ENCODE data around the gene GRM4.

The GRM4 gene

DNA sequence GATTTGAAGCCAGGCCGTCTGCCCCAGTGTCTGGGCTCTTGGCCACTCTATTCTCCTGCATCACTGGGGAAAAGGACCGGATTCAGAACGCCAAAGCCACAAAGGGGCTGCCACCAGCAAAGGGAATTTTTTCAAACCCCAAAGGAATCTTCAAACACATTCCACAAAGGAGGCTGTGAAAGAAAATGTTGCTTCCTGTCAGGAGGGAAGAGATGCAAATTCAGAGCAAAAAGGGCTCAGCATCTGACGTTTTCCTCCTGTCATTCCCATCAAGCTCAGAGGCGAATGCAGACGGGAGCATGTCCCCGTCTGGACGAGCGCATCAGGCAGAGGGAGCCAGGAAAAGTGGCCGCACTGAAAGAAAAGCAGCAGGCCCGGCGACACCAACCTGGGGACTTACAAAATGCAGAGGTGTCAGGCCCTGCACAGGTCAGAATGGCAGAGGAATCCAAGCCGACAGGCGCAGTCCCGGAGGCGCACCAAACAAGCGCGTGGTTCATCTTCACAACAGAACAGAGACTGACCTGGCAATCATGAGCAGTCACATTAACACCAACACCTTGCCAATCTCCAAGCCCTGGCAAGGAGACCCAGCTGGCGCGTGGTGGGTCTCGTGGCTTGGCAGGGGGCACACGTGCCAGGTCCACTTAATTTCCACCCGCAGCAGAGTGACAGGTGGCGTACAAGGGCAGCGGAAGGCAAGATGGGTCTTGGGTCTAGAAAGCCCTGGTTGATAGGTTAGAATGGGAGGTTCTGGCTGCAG lies 62.8 kb downstream of the GRM4 start:
- no peak for DNase-seq

DNA sequence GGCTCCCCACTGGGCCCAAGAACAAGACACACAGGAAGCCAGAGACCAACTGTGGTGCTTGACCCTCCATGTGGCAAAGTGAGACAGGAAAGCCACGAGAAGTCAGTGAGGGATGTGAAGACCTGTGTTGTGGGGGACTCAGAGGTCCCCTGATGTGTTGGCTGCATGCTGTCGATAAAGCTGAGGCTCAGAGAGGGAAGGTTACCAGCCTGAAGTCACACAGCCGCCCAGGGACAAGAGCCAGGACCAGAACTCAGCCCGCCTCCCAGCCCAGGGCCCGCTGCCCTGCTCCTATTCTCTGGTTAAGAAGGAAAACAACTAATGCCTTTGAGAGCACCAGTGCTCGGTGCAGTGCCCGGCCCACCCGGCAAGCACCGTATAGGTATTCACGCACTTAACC lies 63.5 kb downstream of the GRM4 start:
- no peak for DNase-seq

DNA sequence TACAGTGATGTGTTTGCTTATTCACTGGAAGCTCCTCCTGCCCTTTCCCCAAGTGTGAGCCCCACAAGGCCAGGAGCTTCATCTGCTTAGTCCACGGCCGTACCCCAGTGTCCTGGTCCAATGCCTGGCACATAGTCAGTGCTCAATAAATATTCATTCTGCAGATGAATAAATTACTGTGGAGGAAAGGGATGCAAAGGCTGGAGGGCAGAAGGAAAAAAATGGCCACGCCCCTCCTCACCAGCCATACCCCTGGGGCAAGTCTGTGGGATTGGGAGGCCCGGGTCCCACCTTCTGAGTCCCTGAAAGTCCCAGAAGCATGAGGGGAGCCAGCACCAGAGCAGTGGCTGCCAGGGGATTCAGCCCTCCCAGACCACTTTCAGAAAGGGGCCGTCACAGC lies 65.5 kb downstream of the GRM4 start:
- DNase-seq: no peak

GRCh38 chr6:34079899-34080298 lies 66.0 kb downstream of the GRM4 start:
- no peak for DNase-seq

- DNase-seq: no peak
Measured at GRCh38 chr6:34075906-34076305, 70.0 kb downstream of the GRM4 start.

- no peak for DNase-seq
Measured at GRCh38 chr6:34074064-34074742, 71.7 kb downstream of the GRM4 start.

DNA sequence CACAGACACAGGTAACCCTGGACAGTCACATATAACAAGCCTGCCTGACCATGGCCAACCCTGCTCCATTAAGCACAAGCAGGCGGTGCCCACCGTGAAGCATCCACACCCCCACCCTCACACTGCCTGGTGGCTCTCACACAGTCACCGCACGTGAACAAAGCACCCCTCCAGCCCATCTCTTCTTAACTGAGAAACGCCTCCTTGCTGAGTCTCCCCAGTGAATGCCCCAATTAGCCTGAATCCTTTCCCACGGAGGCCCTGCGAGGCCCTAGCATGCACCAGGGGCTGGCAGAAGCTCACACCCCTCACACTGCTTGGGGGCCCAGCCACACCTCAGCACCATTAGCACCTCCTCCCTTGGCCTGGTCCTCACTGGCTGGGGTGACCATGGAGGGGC lies 72.3 kb downstream of the GRM4 start:
- DNase-seq: no peak

GRCh38 chr6:34072727-34073126 lies 73.2 kb downstream of the GRM4 start:
- DNase-seq: no peak

- no peak for DNase-seq
Measured at GRCh38 chr6:34071884-34072379, 74.0 kb downstream of the GRM4 start.

DNA sequence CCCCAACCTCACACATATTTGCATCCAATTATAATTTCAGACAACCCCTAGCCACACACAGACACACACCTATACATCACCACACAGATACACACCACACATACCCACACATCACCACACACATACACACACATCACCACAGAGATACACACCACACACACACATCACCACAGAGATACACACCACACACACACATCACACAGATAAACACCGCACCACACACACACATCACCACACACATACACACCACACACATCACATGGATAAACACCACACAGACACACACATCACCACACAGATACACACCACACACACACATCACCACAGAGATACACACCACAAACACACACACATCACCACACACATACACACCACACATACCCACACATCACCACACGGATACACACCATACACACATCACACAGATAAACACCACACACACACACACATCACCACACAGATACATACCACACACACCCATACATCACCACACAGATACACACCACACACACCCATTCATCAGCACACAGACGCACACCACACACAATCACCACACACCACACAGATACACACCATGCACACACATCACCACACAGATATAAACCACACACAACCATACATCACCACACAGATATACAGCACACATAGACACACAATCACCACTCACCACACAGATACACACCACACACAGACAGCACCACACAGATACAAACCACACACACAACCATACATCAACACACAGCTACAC lies 74.6 kb downstream of the GRM4 start:
- no peak for DNase-seq

DNA sequence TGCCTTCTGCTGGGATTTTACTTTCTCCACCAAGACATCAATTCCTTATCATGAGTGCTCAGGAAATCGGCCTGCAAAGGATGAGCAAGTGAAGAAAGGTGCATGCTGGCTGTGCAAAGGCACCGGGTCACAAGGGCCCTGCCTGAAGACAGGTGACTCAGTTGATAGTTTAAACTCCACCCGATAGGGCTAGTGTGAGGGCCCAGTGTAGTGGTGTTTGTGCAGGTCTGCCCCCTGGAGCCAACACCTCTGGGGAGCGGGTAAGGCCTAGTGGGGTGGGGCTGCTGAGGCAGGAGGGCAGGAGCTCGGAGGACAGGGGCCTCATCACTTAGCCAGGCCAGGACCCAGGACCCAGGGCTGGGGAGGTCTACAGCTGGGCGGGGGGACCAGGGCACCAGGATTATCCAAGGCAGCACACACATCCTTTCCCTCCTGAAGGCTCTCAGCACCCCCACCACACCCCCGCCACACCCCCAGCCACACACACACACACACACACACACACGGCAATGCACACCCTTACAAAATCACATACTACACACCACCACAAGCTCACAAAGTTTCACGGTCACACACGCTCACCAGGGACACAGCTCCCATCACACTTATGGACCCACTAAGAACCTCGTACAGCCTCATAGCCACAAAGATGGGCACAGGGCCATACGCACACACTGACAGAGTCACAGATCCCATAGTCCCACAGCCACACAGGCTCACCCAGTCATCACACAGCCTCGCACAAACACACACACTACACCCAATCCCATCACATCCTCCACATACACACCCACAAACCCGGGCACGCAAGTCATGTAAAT lies 75.4 kb downstream of the GRM4 start:
- no peak for DNase-seq

- DNase-seq: no peak
Measured at GRCh38 chr6:34068462-34069044, 77.3 kb downstream of the GRM4 start.

GRCh38 chr6:34067814-34068213 lies 78.1 kb downstream of the GRM4 start:
- DNase-seq: no peak

GRCh38 chr6:34066772-34067770 lies 78.8 kb downstream of the GRM4 start:
- DNase-seq: no peak

GRCh38 chr6:34066218-34066571 lies 79.7 kb downstream of the GRM4 start:
- DNase-seq: no peak

DNA sequence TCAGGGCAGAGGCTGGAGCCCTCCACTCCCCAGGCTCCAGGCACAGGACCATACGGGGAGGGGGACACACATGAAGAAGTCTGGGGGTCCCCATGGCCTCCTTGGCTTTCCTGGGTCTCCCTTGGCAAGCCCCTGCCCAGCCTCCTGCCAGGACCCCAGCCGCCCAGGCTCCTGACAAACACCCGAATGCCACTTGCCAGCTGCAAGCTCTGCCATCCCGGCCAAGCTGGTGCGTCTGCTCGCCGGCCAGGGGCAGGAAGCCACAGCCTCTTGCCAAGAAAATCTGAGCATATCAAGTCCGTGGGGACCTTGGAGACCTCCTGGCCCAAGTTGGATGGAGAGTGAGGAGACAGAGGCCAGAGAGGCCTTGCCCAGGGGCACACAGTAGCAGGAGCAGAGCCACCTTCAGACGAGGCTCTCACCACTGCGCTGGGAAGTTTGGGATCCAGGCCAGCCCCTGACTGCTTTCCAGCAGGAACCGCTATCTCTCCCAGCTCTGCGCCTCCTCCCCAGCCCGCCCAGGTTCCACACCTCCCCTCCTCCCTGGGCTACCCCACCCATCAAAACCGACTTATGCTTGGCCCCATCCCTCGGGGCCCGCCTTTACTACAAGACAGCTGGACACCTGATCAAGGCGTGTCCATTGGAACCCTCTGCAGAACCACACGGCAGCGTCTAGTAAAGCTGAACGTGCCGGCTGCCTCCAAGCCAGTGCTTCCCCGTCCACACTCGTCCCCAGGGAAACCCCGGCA lies 80.2 kb downstream of the GRM4 start:
- no peak for DNase-seq

DNA sequence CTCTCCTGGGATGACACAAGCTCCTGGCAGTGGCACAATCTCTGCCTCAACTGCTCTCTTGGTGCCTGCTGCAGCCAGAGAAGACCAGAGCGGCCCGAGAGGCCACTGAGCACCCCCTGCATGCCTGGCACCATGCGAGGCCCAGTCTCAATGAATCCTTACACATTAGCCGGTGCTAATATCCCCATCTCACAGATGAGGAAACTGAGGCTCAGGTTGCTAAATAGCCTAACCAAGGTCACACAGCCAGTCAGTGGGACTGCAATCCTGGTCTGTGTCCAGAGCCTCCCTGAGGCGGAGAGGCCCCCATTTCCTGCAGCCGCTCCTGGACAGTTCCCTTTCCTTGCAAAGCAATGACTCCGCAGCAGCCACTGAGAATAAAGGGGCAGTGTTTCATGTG lies 81.2 kb downstream of the GRM4 start:
- DNase-seq: no peak

GRCh38 chr6:34063651-34064050 lies 82.2 kb downstream of the GRM4 start:
- DNase-seq: no peak

DNA sequence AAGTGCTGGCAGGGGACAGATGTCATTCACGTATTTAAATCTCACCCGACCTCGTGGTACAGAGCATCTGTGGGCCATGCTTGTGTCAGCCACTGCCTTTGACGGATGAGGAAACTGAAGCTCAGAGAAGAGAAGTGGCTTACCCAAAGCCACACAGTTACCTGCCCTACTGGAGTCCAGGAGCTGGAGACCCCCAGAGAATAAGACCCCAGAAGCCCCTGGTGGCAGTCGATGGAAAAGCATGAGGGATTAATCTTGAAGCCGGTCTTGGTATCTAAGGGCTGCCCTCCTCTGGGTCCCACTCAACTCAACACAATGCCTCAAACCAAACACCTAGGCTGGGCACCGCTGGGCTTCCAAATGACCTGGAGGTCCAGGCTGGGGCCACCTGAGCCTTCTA lies 83.1 kb downstream of the GRM4 start:
- DNase-seq: no peak

DNA sequence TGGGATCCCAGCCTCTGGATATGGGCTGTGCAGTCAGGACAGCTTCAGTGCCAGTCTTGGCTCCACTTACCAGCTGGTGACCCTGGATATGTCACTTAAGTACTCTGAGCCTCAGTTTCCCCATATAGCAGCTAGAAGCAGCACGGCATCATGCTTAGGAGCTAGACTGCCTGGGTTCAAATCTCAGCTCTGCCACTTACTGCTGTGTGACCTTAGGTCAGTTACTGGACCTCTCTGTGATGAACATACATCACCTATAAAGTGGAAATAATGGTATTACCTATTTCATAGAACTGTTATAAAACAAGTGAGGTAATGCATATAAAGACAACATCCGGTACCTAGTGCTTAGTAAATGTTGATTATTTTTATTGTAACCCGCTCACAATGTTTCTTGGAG lies 83.7 kb downstream of the GRM4 start:
- DNase-seq: no peak

- DNase-seq: no peak
Measured at GRCh38 chr6:34061348-34061747, 84.5 kb downstream of the GRM4 start.

Measured in hematopoietic multipotent progenitor cell treated with erythropoietin and hydrocortisone succinate and interleukin-3 and kit ligand, for 8 days (in vitro differentiated cells).